ENCODE measurements around the gene CFTR. TPM values are rescaled to one million over a fixed set of nuclear protein-coding genes. Genes with fewer than 3 reads are reported as not detected.

CFTR gene
- total RNA-seq, 1 donor from 2014 or later: not detected

DNA sequence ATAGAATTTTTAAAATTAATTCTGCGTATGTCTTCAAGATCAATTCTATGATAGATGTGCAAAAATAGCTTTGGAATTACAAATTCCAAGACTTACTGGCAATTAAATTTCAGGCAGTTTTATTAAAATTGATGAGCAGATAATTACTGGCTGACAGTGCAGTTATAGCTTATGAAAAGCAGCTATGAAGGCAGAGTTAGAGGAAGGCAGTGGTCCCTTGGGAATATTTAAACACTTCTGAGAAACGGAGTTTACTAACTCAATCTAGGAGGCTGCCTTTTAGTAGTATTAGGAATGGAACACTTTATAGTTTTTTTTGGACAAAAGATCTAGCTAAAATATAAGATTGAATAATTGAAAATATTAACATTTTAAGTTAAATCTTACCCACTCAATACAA lies 70.8 kb downstream of the CFTR start:
- no peak for ATAC-seq (ENCODE audit: low read depth)

DNA sequence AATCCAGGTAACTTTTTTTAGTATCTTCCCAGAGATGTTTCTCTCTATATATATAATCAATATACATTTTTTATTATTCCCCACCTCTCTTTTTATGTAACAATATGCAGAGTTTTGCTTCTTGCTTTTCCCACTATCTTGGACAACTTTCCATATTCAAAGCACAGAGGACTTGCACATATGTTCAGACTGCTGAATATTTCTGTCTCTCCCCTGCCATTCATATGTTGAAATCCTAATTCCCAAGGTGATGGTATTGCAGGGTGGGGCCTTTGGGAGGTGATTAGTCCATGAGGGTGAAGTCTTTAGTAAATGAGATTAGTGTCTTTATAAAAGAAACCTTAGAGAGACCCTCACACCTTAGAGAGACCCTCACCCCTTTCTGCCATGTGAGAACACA lies 72.8 kb downstream of the CFTR start:
- Mint-ChIP-seq H3K36me3 (ENCODE audit: low read depth) (no peaks in the 10 kb centered on the region), H3K27me3 (no peaks in the 10 kb centered on the region), H3K4me1 (no peaks in the 10 kb centered on the region), H3K4me3 (no peak overlapping the region), H3K9me3 (peaks cover 5% of the 10 kb centered on the region), H3K27ac (no peak overlapping the region)
- DNase-seq (no peak), ATAC-seq (ENCODE audit: low read depth) (no peak)
- ChIA-PET POLR2A (no interaction called here), CTCF (no interaction called here)
- intact Hi-C loops (cut with micrococcal nuclease): no loop called here
- TF ChIP-seq, protein P1, sequence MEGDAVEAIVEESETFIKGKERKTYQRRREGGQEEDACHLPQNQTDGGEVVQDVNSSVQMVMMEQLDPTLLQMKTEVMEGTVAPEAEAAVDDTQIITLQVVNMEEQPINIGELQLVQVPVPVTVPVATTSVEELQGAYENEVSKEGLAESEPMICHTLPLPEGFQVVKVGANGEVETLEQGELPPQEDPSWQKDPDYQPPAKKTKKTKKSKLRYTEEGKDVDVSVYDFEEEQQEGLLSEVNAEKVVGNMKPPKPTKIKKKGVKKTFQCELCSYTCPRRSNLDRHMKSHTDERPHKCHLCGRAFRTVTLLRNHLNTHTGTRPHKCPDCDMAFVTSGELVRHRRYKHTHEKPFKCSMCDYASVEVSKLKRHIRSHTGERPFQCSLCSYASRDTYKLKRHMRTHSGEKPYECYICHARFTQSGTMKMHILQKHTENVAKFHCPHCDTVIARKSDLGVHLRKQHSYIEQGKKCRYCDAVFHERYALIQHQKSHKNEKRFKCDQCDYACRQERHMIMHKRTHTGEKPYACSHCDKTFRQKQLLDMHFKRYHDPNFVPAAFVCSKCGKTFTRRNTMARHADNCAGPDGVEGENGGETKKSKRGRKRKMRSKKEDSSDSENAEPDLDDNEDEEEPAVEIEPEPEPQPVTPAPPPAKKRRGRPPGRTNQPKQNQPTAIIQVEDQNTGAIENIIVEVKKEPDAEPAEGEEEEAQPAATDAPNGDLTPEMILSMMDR (IDR thresholded peaks at IDR 0.05): no peak

More for the DNA sequence above, 70.8 kb downstream of the CFTR start:
- Mint-ChIP-seq H3K36me3 (ENCODE audit: low read depth) (no peaks in the 10 kb centered on the region), H3K4me1 (no peaks in the 10 kb centered on the region), H3K4me3 (no peak overlapping the region), H3K27me3 (no peaks in the 10 kb centered on the region), H3K9me3 (peaks cover 5% of the 10 kb centered on the region), H3K27ac (no peak overlapping the region)
- TF ChIP-seq, protein P1 (IDR thresholded peaks at IDR 0.05): no peak
- intact Hi-C loops (cut with micrococcal nuclease): no loop called here
- POLR2A ChIA-PET: no interaction called here
- DNase-seq: no peak
- CTCF ChIA-PET: no interaction called here

DNA sequence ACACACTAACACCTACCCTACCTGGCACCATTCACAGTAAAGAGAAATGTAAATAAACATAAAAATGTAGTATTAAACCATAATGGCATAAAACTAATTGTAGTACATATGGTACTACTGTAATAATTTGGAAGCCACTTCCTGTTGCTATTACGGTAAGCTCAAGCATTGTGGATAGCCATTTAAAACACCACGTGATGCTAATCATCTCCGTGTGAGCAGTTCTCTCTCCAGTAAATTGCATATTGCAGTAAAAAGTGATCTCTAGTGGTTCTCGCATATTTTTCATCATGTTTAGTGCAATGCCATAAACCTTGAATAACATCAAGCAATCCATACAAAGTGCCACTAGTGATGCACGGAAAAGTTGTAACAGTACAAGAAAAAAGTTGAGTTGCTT lies 75.4 kb downstream of the CFTR start:
- Mint-ChIP-seq H3K36me3 (ENCODE audit: low read depth) (no peaks in the 10 kb centered on the region), H3K4me1 (no peaks in the 10 kb centered on the region), H3K9me3 (peaks cover 2% of the 10 kb centered on the region), H3K27me3 (no peaks in the 10 kb centered on the region), H3K4me3 (no peak overlapping the region), H3K27ac (no peak overlapping the region)
- DNase-seq (no peak), ATAC-seq (ENCODE audit: low read depth) (no peak)
- ChIA-PET POLR2A (no interaction called here), CTCF (no interaction called here)
- intact Hi-C loops (cut with micrococcal nuclease): no loop called here
- TF ChIP-seq, protein P1 (IDR thresholded peaks at IDR 0.05): no peak

DNA sequence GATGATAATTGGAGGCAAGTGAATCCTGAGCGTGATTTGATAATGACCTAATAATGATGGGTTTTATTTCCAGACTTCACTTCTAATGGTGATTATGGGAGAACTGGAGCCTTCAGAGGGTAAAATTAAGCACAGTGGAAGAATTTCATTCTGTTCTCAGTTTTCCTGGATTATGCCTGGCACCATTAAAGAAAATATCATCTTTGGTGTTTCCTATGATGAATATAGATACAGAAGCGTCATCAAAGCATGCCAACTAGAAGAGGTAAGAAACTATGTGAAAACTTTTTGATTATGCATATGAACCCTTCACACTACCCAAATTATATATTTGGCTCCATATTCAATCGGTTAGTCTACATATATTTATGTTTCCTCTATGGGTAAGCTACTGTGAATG lies 79.6 kb downstream of the CFTR start:
- Mint-ChIP-seq H3K4me1 (no peaks in the 10 kb centered on the region), H3K27me3 (no peaks in the 10 kb centered on the region), H3K27ac (no peak overlapping the region), H3K4me3 (no peak overlapping the region), H3K36me3 (ENCODE audit: low read depth) (no peaks in the 10 kb centered on the region), H3K9me3 (peaks cover under 1% of the 10 kb centered on the region)
- TF ChIP-seq, protein P1 (IDR thresholded peaks at IDR 0.05): no peak
- no peak for ATAC-seq (ENCODE audit: low read depth)
- intact Hi-C loops (cut with micrococcal nuclease): no loop called here
- DNase-seq: no peak
- POLR2A ChIA-PET: no interaction called here
- CTCF ChIA-PET: no interaction called here

DNA sequence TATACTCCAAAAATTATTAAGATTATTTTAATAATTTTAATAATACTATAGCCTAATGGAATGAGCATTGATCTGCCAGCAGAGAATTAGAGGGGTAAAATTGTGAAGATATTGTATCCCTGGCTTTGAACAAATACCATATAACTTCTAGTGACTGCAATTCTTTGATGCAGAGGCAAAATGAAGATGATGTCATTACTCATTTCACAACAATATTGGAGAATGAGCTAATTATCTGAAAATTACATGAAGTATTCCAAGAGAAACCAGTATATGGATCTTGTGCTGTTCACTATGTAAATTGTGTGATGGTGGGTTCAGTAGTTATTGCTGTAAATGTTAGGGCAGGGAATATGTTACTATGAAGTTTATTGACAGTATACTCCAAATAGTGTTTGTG lies 80.2 kb downstream of the CFTR start:
- H3K27ac Mint-ChIP-seq: no peak overlapping the region
- TF ChIP-seq, protein P1 (IDR thresholded peaks at IDR 0.05): no peak
- intact Hi-C loops (cut with micrococcal nuclease): no loop called here

More for the DNA sequence above, 80.2 kb downstream of the CFTR start:
- ChIA-PET CTCF (no interaction called here), POLR2A (no interaction called here)
- H3K27me3 Mint-ChIP-seq: no peaks in the 10 kb centered on the region
- ATAC-seq (ENCODE audit: low read depth) (no peak), DNase-seq (no peak)
- no peaks in the 10 kb centered on the region for H3K36me3 Mint-ChIP-seq (ENCODE audit: low read depth)
- H3K9me3 Mint-ChIP-seq: no peaks in the 10 kb centered on the region
- no peak overlapping the region for H3K4me3 Mint-ChIP-seq
- H3K4me1 Mint-ChIP-seq: no peaks in the 10 kb centered on the region

All from activated B cell treated with CpG ODN at 0.5 μM for 24 hours (primary cell).